ENCODE results near the gene MSH4.
"Not testable (repeated sequence)": the region's sequence is repeated elsewhere in the genome, so short reads cannot be mapped to it uniquely, and the experiment has no call there.

DNA sequence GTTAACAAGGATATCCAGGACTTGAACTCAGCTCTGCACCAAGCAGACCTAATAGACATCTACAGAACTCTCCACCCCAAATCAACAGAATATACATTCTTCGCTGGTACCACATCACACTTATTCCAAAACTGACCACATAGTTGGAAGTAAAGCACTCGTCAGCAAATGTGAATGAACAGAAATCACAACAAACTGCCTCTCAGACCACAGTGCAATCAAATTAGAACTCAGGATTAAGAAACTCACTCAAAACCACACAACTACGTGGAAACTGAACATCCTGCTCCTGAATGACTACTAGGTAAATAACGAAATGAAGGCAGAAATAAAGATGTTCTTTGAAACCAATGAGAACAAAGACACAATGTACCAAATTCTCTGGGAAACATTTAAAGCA lies 16.5 kb upstream of the MSH4 start:
- TF ChIP-seq EZH2 (IDR thresholded peaks at IDR 0.05; ENCODE audit: insufficient read depth, low read length) = not testable (repeated sequence)
- TF ChIP-seq, protein P1, sequence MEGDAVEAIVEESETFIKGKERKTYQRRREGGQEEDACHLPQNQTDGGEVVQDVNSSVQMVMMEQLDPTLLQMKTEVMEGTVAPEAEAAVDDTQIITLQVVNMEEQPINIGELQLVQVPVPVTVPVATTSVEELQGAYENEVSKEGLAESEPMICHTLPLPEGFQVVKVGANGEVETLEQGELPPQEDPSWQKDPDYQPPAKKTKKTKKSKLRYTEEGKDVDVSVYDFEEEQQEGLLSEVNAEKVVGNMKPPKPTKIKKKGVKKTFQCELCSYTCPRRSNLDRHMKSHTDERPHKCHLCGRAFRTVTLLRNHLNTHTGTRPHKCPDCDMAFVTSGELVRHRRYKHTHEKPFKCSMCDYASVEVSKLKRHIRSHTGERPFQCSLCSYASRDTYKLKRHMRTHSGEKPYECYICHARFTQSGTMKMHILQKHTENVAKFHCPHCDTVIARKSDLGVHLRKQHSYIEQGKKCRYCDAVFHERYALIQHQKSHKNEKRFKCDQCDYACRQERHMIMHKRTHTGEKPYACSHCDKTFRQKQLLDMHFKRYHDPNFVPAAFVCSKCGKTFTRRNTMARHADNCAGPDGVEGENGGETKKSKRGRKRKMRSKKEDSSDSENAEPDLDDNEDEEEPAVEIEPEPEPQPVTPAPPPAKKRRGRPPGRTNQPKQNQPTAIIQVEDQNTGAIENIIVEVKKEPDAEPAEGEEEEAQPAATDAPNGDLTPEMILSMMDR (IDR thresholded peaks at IDR 0.05; ENCODE audit: insufficient read depth, low read depth, low read length) = not testable (repeated sequence)
